B cell (primary cell): ENCODE measurements around the gene NR4A1.

Experiments used
- EZH2 ChIP-seq: IDR thresholded peaks from 2 replicates; pipeline ENCODE4 v1.6.1; 2012; ENCODE audit warnings: borderline replicate concordance, low read depth, mild to moderate bottlenecking, moderate library complexity, low read length; ENCODE audit not compliant: insufficient read depth, poor library complexity, severe bottlenecking
- TF ChIP-seq, protein P1 (sequence below): fragments of 200-600 bp; IDR thresholded peaks from one replicate; pipeline ENCODE4 v1.8.0; 2022; ENCODE audit warnings: antibody characterized with exemption, mild to moderate bottlenecking

DNA sequence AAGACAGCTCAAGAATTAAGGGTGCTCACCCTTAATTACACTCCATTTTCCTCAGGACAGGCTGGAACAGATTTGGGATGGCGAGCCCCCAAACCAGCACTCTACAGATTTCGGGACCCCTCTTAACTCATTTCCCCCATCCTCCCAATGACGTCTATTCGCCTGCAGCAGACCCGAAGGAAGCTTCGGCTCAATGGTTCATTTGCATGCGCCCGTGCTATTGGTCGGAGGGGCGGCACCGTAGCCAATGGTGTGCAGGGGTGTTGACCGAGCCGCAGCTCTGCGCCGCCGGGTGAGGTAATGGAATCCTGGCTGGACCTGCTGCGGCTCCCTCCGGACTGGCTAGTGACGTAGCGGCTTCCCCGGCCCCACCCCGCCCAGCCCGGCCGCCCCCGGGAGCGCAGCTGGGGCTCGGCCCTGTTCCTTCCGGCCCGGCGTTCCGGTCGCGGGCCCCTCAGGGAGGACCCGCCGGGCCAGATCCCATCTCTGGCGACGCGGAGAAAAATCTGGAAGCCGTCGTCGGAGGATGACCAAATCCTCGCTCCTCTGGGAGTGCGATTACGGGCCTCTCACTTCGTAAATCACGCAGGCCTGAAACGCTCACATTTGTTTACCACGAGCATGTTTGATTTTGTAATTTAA lies 18.3 kb upstream of the NR4A1 start:
- TF ChIP-seq, protein P1, sequence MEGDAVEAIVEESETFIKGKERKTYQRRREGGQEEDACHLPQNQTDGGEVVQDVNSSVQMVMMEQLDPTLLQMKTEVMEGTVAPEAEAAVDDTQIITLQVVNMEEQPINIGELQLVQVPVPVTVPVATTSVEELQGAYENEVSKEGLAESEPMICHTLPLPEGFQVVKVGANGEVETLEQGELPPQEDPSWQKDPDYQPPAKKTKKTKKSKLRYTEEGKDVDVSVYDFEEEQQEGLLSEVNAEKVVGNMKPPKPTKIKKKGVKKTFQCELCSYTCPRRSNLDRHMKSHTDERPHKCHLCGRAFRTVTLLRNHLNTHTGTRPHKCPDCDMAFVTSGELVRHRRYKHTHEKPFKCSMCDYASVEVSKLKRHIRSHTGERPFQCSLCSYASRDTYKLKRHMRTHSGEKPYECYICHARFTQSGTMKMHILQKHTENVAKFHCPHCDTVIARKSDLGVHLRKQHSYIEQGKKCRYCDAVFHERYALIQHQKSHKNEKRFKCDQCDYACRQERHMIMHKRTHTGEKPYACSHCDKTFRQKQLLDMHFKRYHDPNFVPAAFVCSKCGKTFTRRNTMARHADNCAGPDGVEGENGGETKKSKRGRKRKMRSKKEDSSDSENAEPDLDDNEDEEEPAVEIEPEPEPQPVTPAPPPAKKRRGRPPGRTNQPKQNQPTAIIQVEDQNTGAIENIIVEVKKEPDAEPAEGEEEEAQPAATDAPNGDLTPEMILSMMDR = no peak
- TF ChIP-seq EZH2 = no peak
